ENCODE data around the gene SLCO2A1.

The SLCO2A1 gene

DNA sequence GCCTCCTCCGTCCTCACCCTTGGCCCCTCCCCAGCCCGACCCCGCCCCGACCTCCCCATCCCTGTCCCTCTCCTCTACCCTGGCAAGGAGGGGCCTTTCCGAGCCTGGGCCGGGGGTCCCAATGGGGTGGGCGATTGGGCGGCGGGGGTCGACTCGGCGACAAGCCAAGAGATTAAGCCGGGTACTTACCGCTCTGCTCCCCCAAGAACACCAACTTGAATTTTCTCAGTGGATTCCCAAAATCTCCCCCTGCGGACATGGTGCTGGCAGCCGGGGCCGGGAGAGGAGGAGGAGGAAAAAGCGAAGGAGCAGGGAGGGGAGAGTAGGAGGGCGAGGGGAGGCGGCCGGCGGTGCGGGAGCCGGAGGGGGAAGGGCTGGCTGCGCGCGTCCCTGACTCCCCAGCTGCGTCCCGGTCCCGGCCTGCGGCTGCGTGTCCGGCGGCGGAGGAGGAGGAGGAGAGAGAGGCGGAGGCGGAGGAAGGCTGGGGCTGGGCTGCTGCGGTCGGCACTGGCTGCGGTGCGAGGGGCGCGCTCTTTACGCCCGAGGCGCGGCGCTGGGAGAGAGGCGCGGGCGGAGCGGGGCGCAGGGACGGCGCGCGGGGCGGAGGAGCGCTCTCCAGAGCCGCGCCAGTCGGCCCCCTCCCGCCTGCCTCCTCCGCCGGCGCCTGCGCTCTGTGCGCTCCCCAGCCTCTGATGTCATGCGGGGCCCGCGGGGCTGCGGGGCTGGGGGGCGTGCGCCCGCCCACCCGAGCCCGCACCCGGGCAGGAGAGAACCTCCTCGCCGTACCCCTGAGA is 134.3 kb downstream of the SLCO2A1 start, which contains the start of gene RAB6B:
RAB6B (minus strand) TSS at position 675 of the 794 bp plus-strand sequence; CDS start at position 259, 416 bp downstream.
- DNase-seq = no peak

DNA sequence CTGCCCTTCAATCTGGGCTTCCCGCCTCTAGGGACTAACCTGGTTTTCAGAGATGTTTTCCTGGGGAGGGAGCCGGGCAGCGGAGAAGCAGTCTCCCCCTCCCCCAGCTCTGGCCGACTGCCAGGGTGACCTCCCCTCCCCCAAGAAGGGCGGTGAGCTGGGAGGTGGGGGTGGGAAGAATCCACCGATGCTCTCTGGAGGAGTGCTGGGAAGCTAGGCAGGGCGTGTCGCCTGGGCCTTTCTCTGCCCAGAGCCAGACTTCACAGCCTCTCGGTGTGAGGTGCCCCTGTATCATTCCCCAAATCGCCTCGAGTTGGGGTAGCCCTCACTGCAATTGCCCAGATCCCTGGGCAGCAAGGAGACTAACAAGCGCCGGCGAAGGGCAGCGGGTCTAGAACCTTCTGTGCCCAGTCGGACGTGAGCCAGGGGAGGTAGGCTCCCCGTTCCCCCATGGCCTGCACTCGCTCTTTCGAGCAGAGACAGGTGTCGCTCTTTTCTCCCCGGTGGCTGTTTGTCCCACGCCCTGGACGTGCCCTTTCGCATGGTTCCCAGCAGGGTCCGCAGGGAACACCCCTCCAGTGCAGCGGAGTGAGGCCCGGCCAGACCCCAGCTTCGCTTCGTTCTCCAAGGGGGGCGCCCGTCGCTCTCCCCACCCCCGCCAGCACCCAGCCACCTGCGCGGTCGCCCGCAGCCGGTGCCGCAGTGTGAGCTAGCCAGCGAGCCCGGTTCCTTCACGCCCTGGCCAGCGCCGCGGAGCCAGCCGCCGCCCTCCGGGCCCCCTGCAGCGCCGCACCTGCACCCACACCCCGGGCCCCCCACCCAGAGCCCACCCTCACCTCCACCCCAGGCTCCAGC is 135.1 kb downstream of the SLCO2A1 start:
- no peak for DNase-seq

DNA sequence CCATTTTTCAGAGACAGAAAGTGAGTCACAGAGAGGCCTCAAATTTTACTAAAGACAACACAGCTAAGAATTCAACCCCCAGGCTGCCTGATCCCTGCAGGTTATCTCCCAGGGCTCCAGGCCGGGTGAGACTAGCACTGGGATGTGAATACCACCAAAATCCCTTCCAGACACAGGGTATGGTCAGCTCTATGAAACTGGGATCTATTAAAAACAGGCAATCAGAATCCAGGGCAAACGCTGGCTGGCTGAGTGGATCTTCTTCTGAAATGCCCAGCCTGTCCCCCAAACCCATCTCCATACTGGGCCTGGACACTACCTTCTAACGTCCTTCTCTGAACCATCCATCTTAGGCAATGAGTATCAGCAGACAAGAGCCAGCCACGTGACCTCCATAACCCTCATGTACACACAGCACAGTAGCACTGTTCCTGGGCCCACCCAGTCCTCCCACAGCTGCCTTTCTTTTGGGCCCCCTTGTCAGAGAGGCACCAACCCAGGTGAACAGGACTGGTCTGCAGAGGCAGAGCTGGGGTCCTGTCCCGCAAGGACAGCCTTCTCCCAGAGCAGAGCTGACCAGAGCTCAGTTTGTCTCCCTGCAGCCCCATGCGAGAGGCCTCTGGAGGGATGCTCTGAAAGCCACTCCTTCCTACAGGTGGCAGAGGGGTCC is 135.9 kb downstream of the SLCO2A1 start:
- DNase-seq = no peak

DNA sequence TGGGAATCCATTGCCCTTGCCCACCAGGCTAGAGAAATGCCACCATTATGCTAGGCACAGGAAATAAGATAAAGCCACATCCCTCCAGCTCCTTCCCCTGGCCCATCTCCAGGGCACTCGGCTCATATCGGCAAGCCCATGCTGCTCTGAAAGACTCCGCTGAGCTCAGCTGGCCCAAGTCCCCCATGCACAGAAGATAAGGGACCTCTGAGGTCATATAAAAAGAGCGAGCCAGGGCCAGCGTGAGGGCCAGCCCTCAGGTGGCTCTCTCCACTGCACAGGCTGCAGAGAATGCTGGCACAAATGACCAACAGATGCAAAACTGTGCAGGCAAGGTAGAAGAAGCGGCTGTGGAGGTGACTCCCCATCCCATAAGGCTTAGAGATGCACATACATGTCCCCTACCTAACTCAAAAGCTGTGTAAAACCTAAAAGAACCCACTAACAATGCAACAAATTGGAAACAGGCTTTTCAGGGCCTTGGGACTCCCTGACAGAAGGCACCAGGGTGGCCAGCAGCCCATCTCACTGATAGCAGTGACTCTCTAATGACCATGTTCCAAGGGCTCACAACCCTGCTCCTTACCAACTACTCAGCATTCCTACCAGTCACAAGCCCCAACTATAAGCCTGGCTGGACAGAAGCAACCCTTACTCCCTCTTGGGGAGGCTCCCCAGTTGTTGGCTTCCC is 137.0 kb downstream of the SLCO2A1 start:
- DNase-seq = no peak

DNA sequence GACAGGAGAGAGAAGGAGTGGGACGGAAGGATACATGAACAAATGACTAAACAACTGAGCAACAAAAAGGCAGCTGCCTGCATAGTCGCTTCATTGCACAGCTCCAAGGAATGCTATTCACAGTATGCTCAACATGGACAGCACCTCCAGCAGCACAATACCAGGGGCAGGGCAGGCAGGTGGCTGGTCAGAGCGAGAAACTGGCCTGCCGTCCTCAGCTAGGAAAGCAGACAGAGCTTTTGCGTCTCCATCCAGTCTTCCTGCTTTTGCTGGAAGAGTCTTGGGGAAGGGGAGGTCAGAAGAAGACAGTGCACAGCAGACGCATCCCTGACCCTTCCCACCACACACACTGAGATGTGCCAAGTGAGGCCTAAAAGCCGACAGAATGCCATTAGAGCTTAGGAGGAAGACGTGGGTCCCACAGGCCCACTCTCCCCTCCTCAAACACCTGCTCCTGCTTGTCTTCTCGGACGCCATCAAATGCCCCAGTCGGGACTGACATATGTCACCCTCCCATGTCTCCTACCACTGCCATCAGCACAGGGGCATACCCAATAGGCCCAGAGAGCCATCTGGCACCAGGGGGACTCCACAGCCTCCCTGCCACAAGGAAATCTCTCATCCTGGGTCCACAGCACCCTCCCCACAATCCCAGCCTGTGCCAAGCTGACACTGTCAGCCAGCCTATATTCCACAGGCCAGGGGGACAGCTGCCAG is 137.9 kb downstream of the SLCO2A1 start:
- no peak for DNase-seq

GRCh38 chr3:133890972-133891644 is 138.6 kb downstream of the SLCO2A1 start:
- DNase-seq = no peak

GRCh38 chr3:133890037-133890436 is 139.7 kb downstream of the SLCO2A1 start:
- no peak for DNase-seq

GRCh38 chr3:133888726-133889340 is 140.9 kb downstream of the SLCO2A1 start:
- no peak for DNase-seq

- DNase-seq = no peak
These were observed 141.7 kb downstream of the SLCO2A1 start for GRCh38 chr3:133887803-133888703.

GRCh38 chr3:133887074-133887802 is 142.5 kb downstream of the SLCO2A1 start:
- DNase-seq = no peak

GRCh38 chr3:133886031-133886722 is 143.5 kb downstream of the SLCO2A1 start:
- no peak for DNase-seq

DNA sequence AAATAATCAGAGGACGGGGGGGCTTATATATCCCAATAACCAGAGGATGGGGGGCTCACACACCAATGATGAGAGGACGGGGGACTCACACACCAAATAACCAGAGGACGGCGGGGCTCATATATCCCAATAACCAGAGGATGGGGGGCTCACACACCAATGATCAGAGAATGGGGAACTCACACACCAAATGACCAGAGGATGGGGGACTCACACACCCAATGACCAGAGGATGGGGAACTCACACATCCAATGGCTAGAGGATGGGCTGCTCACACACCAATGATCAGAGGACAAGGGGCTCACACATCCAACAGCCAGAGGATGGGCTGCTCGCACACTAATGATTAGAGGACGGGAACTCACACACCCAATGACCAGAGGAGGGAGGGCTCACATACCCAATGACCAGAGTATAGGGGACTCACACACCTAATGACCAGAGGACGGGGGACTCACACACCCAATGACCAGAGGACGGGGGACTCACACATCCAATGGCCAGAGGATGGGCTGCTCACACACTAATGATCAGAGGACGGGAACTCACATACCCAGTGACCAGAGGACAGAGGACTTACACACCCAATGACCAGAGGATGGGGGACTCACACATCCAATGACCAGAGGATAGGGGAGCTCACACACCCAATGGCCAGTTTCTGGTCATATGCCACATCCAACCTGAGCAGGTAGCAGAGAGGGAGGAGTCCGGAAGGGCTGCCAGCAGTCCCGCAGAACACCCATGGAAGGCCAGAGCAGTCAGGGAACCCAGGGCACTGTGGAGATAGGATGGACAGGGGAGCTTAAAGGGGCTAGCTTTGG is 144.6 kb downstream of the SLCO2A1 start:
- no peak for DNase-seq

- DNase-seq = no peak
These were observed 145.5 kb downstream of the SLCO2A1 start for GRCh38 chr3:133884054-133884886.

DNA sequence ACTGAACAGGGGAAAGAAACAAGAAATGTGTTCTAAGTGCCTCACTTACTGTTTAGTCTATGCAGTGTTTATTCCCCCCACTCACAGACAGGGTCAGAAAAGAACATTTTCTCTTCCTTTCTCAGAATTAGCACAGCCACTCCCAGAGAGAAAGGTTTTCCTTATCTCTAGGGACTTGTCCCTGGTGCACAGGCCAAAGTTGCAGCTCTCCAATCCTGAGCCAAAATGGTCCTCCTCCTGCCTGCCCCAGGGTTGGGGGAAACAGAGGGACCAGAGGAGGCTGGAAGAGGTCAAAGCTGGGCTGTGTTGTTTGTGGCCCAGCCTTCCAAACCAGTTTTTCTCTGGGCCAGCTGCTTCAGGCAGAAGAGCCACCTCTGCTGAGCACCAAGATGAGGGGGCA is 146.1 kb downstream of the SLCO2A1 start:
- no peak for DNase-seq

DNA sequence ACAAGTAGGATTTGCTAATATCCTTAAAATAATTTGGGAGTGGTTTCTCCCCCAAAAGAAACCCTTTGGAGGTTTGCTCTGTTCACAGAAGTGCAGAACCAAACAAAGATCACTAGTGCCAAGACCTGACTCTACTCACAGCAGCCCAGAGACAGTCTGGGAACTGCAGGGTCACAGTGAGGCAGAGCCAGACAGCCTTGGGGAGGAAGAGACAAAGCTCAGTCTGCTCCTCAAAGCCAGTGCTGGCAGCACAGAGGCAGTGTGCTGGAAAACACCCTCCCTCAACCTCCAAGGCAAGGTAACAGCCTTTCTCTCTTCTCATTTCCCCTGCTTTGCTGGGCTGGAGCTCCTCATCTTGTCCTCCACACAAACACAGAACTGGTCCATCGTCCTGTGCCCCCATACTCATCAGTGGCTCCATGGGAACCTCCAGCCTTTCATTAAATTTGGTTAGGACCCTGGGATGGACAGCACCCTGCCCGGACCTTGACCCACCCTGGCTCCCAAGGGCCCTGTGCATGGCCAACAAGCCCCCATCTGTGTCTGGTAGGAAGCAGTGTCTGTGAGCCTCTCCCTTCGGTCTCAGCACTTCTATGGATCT is 146.6 kb downstream of the SLCO2A1 start:
- no peak for DNase-seq

All from stimulated activated naive CD4-positive, alpha-beta T cell (primary cell).